G401.6 (cell line): ENCODE data around the gene SESTD1.
"Not testable (repeated sequence)": the region's sequence is repeated elsewhere in the genome, so short reads cannot be mapped to it uniquely, and the experiment has no call there.

ENCODE experiments used
- FAIRE-seq: peaks from 2 replicates; lab custom pipeline; 2012; peaks lifted over from hg19 to GRCh38; lab: Jason Lieb, UNC

Gene SESTD1

GRCh38 chr2:179266271-179266670 lies 1.6 kb upstream of the SESTD1 start:
- no peak for FAIRE-seq

- FAIRE-seq = no peak
Observed at GRCh38 chr2:179265082-179265510, 464 bp upstream of the SESTD1 start.

GRCh38 chr2:179263446-179264367 lies 925 bp downstream of the SESTD1 start:
- no peak for FAIRE-seq

GRCh38 chr2:179263015-179263414 lies 1.6 kb downstream of the SESTD1 start:
- no peak for FAIRE-seq

GRCh38 chr2:179262077-179262660 lies 2.5 kb downstream of the SESTD1 start:
- no peak for FAIRE-seq

- no peak for FAIRE-seq
Observed at GRCh38 chr2:179261151-179261825, 3.3 kb downstream of the SESTD1 start.

GRCh38 chr2:179260224-179260623 lies 4.4 kb downstream of the SESTD1 start:
- FAIRE-seq = no peak

- FAIRE-seq = no peak
Observed at GRCh38 chr2:179255129-179255528, 9.5 kb downstream of the SESTD1 start.

- FAIRE-seq = no peak
Observed at GRCh38 chr2:179253226-179253625, 11.4 kb downstream of the SESTD1 start.

GRCh38 chr2:179252423-179252822 lies 12.2 kb downstream of the SESTD1 start:
- no peak for FAIRE-seq

- no peak for FAIRE-seq
Observed at GRCh38 chr2:179251870-179252269, 12.8 kb downstream of the SESTD1 start.

GRCh38 chr2:179250848-179251504 lies 13.7 kb downstream of the SESTD1 start:
- no peak for FAIRE-seq

- no peak for FAIRE-seq
Observed at GRCh38 chr2:179250095-179250494, 14.5 kb downstream of the SESTD1 start.

- FAIRE-seq = no peak
Observed at GRCh38 chr2:179248024-179248348, 16.6 kb downstream of the SESTD1 start.

- FAIRE-seq = no peak
Observed at GRCh38 chr2:179247318-179248023, 17.2 kb downstream of the SESTD1 start.

- not testable (repeated sequence) for FAIRE-seq
Observed at GRCh38 chr2:179245843-179246242, 18.8 kb downstream of the SESTD1 start.

- no peak for FAIRE-seq
Observed at GRCh38 chr2:179243046-179243445, 21.6 kb downstream of the SESTD1 start.

- no peak for FAIRE-seq
Observed at GRCh38 chr2:179240481-179241451, 23.9 kb downstream of the SESTD1 start.

GRCh38 chr2:179239838-179240237 lies 24.8 kb downstream of the SESTD1 start:
- FAIRE-seq = no peak

GRCh38 chr2:179239195-179239594 lies 25.4 kb downstream of the SESTD1 start:
- FAIRE-seq = no peak

GRCh38 chr2:179238027-179238426 lies 26.6 kb downstream of the SESTD1 start:
- FAIRE-seq = no peak
